ENCODE measurements around the gene RAB6D.
"Not testable (repeated sequence)": the region's sequence is repeated elsewhere in the genome, so short reads cannot be mapped to it uniquely, and the experiment has no call there.

The RAB6D gene

DNA sequence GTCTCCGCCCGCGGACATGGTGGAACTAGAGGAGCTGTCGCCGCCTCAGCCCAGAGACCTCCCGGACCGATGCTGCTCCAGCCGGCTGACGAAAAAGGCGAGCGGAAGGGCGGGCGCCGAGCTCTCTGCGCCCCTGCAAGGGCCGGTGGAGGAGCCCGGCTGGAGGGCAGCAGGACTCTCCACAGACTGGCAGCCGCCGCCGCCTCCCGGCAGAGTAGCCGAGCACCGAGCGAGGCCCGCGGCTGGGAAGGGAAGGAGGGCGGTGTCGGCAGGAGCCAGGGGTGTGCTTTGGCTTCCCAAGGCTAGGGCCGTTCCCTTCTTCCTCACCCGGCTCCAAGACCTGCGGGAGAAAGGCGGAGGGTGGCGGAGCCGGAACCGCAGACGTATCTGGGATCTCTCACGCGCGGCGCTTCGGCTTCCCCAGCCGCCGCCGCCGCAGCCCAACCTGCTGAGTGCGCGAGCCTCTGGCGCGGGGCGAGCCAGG, at the start of gene RAB6D:
RAB6D (minus strand) TSS at position 466 of the 484 bp plus-strand sequence; CDS start at position 18, 448 bp downstream.
- not testable (repeated sequence) for DNase-seq

DNA sequence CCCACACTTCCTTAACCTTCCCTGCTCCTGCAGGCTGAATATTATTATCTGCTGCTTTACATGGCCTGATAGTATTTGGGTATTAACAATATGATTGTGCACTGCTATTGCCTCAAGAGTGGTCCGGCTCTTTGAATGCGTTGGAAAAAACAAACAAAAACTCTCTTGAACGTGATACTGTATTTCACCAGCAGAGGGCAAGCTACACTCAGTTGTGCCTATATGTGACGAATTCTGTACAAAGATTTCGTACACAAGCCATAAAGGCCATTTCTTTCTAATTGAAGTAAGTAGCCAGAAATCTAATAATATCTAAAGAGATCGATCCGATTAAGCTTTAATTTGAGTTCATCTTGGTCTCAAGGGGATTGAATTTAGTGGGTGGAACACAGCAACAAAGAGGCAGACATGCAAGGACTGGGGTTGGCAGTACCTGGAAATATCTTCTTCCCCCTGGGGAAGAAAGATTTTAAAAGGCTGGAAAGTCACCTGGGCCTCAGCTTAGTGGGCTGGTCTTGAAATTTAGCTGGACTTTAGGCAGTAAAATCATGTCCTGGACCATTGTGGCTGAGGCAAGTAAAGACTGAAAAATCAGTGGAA, 49.3 kb upstream of the RAB6D start:
- peak in 1 of 2 donors; percentile 48 for DNase-seq

DNA sequence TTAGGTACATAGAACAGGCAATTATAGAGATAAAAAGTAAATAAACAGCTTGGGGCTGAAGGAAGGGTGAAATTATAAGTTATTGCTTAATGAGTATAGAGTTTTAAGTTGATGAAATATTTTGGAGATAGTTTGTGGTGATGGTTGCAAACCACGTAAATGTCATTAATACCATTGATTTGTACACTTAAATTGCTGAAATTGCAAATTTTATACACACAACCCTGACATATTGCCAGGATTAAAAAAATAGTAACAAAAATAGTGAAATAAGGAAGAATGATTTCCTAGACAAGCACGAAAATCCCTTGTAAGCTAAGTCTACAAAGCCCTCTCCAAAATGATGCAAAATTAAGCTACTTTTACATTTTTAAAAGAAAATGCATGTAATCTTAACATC, 46.2 kb upstream of the RAB6D start:
- DNase-seq = no peak

DNA sequence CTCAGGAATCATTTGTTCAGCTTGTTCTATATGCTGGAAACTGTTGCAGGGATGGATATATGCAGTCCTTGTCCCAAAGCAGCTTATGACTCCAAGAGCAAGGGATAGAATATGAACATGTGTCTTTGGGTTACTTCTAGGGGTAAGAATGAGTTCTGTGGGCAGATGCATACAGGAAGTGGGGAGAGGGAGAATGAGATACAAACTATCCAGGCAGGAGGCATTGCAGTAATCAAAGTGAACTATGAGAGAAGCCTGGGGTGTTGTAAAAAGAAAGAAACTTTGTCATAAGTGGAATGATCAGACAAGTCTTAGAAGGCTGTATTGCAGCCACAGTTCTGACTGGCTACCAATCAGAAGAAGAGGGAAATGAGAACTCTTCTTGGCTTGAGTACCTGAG, 44.8 kb upstream of the RAB6D start:
- DNase-seq = no peak

DNA sequence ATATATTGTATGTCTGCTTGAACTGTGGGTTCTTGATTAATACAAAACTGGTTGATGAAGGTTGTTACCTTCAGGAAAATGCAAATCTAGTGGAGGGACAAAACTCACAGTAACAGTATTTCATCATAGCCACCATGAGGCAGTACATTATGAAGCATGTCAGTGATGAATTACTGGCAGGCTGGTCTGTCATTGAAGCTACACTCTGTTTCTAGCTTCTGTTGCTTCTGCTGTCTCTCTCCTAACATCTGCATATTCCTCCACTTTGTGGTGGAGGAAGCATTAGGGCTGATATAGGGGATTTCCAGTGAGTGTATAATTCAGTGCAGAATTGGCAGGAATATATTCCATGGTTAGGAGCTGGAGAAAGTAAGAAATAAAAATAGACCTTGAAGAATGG, 44.2 kb upstream of the RAB6D start:
- DNase-seq = no peak

DNA sequence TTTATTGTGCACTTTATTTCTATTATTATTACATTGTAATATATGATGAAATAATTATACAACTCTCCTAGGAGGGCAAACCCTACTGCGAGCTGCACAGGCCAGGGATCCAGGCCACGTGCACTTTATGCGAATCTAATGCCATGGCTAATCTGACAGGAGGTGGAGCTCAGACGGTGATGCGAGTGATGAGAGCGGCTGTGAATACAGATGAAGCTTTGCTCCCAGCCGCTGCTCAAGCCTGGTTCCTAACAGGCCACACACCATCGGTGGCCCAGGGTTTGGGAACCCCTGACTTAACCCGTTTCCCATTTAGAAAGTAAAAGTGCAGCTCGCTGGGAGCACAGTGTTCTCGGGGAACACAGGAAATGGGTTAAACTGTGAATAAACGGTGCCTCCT, 40.8 kb upstream of the RAB6D start:
- no peak for DNase-seq

DNA sequence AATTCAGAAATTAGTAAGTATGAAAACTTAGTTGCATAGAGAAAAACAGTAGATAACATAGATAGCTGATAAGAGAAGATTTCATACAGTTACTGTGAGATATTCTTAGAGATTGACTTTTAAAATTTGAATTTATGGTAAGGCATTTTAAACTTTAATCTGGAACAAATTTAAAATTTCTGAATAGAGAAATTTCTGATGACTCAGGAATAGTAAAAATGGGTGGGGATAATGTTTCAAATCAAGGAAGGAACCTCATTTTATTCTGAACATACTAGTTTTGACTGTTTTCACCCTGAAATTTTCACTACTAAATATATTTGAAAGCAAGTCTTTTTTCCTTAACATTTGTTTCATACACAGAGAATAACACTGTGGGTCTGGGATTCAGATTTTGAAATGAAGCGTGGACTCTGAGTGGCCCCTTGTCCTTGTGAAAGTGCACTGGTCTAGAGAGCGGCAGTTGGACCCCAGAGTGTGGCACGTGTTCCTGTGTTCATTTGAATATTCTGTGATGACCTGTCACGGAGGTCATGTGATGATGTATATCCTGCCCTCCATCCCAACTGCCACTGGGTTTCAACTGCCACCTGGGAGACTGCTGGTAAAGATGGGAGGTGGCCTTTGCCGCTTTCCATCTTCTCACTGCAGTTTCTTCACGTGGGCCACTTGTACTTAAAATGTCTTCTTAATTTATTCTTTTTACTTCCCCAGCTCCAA, 38.5 kb upstream of the RAB6D start:
- no peak for DNase-seq

DNA sequence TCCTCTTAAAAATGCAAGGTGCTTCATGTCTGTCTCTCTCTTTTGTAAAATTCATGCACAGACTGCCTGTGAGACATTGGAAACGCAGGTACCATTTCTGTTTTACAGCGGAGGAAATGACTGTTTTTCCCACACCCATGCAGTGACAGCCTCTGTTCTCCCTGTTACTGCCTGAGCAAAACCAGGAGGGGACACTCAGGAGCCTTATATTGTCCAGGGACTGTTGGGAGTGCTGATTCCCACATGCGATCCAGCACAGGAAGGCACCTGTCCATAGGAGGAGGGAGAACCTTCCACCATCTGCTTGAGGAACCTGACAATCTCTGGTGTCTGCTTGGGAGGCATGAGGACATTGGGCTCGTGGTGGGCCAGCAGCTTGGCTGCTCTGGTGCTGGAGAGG, 36.9 kb upstream of the RAB6D start:
- no peak for DNase-seq

DNA sequence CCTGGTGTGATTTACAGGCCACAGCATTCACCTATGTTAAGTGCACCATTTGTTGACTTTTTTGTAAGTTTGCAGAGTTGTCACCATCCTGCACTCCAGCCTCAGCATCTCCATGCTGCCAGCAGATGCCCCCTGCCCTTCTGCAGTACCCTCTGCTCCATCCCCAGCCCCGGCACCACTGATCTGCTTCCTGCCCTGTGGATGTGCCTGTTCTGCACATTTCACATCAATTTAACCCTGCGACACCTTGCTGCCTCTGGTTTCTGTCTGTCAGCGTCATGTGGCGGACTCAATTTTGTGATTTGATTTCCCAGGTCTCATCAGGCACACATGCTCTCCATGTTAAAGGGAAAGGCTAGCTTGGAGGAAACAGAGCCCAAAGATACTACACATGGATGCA, 36.5 kb upstream of the RAB6D start:
- DNase-seq = not testable (repeated sequence)

DNA sequence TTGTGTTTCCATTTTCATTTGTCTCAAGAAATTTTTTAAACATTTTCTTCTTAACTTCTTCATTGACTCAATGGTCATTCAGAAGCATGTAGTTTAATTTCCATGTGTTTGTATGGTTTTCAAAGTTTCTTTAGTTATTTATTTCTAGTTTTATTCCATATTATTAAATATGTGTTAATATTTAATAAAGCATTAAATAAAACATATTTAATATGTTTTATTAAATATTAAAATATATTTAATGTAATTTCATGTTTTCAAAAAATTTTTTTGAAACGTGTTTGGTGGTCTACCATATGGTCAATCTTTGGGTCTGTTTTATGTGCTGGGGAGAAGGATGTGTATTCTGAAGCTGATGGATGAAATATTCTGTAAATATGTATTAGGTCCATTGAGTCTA, 32.2 kb upstream of the RAB6D start:
- not testable (repeated sequence) for DNase-seq

DNA sequence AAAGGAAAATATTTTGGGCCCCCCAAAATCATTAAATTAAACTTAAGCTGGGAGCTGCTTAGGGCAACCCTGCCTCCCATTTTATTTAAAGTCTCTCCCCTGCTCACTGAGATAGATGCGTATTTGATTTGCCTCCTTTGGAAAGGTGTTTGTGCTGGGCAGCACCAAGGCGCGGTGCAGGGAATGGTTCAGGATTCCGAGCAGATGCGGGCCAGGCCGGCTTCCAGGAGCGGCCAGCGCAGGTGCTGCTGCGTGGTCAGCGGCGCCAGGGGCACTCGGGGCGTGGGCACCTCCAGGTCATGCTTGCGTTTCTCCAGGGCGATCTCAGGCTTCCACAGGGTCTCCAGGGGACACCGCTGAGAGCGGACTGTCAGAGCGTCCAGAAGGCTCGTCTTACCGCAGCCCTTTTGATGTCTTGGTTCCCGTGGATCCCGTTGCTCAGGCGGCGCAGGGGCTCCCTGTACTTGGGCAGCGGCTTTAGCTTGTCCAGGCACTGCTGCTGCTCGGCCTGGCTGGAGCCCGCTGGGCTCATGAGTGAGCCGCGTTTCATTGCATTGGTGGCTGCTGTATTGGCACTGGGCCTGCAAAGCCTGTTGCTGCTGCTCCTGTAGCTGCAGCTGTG, 31.2 kb upstream of the RAB6D start:
- DNase-seq = not testable (repeated sequence)

DNA sequence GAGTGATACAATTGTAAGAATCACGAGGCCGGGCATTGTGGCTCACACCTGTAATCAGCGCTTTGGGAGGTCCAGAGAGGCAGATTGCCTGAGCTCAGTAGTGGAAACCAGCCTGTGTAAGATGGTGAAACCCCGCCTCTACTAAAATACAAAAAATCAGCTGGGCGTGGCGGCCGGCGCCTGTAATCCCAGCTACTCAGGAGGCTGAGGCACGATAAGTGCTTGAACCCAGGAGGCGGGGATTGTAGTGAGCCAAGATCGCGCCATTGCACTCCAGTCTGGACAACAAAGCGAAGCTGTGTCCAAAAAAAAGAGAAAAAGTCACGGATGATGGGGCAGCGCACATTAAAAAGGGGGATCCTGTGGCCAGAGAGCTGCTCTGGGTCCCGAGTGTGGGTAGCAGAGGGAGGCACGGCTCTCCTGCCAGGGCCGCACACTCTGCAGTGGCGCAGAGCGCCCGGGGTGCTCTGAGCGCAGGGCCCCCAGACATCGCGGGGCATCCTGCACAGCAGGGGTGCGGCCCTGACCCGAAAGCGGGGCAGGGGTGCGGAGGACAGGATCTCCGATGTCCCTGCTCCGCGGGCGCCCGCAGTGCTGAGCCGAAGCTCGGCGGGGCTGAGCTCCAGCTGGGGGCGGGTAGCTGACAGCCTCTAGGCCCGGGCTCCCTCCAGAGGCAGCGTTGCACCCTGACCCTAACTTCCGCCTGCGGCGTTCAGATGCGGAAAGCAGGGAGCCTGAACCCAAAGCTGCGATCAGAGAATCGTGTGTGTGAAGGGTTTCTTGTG, 30.4 kb upstream of the RAB6D start:
- no peak for DNase-seq

DNA sequence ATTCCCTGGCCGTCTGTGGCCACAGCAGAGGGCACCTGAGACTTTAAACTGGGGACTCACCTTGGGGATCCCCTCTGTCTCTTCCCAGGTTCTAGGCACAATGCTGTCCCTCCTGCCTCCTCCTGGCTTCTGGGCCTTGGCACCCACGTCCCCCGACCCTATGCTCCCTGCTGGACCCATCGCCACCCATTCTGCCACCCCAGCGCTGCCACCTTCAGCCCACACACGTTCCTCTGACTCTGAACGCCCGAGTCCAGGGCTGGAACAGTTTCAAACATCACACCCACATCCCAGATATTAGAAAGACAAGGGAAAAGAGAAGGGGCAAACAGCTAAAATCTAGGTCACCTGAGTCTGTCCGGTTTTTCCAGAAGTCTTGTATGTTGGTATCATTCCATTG, 28.0 kb upstream of the RAB6D start:
- not testable (repeated sequence) for DNase-seq

DNA sequence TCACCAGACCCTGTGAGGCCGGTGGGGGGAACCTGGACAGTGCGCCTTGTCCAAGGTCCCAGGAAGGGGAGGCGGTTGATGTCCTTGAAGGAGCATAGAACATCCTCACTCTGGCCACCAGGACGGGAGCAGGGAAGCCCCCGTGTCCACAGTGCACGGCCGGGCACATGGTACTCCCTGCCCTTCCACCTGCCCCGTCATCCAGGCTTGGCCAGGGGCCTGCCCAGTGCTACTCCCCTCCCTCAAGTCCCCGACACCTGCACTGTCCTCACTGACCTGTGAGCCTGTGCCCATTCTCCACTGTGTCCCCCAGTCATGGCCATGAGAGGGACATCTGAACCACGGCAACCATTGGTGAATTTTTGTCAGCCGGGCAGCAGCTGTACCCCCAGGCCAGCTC, 27.5 kb upstream of the RAB6D start:
- DNase-seq = not testable (repeated sequence)

DNA sequence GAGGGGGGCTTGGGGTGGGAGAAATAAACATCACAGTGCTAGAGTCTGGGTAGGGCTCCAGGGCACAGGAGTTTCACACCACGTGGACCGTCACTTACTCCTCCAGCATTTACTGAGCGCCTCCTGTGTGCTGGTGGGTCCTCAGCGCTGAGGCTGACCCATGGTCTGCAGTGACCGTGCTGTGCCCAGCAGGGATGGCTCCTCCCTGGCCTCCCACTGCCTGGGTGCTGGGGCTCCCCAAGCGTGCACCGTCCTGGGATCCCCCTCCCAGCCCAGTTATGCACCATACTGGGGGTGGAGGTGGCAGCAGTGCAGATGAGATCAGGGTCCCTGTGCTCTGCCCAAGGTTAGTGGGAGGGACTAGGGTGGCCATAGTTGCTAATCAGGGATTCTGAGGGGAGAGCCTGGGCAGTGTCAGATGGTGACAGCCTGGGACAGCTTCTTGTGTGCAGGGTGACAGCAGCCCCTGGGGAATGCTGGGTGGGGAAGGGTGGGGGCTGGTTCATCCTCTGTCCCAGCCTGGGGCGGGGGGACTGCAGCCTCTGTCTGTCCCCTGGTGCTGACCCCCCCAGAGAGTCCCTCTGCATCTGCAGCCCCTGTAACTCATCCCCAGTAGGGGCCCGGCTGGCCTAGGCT, 26.6 kb upstream of the RAB6D start:
- DNase-seq = not testable (repeated sequence)

DNA sequence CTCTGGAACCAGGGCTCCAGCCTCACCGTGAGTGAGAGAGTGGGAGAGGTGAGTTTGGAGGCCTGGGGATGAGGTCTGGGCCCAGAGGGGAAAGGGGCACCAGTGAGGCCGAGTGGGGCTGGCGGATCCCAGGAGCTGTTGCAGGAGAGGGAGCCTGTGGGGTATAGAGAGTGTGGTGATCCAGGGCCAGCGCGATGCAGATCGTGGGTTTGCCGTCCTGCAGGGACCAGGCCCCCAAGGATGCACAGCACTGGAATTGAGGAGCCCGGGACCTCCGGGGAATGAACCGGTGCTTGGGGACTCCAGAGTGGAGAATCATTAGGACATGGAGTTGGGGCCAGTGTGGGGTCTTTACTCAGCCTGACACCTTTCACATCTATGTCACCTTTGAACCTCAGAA, 25.7 kb upstream of the RAB6D start:
- no peak for DNase-seq

DNA sequence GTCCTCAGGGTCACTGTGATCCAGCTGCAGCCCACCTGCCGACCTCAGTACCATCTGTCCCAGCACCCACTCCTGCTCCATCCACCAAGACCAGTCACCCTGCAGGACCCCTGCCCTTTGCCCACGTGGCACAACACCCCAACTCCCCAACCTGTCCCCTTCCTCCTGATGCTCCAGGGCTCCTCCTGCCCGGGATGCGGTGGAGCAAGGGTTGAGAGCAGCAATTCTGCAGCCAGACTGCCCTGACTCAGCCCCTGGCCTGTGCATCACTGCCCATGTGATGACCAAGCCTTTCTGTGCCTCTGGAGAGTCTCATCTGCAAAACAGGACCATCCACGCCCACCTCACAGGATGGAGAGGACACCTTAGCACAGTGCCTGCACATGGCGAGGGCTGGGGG, 24.9 kb upstream of the RAB6D start:
- DNase-seq = not testable (repeated sequence)

DNA sequence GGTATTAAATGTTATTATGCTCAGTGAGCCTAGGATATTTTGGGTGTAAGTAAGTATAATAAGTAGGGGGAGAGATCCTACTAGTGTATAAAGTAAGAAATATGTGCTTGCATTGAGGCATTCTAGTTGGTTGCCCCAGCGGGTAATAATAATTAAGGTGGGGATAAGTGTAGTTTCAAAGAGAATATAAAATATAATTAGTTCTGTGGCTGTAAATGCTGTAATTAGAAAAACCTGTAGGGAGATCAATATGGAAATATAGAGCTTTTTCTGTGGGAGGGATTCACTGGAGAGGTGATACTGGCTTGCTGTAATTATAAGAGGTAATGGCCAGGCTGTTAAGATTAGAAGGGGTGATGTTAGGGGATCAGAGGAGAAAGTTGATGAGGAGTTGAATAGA, 9.1 kb upstream of the RAB6D start:
- DNase-seq = not testable (repeated sequence)

DNA sequence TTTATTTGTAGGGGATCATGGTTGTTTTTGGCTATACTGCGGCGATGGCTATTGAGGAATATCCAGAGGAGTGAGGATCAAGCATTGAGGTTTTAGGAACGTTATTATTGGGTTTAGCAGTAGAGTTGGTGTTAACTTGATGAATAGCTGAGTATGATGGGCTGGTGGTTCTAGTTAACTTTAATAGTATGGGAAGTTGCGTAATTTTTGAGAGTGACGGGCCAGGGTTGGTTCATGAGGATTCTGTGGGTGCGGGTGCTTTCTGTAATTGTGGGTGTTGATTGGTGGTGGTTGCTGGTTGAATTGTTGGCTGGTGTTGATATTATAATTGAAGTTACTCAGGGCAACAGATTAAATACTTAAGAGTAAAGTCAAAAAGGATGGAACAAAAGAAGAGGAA, 6.0 kb upstream of the RAB6D start:
- DNase-seq = no peak

DNA sequence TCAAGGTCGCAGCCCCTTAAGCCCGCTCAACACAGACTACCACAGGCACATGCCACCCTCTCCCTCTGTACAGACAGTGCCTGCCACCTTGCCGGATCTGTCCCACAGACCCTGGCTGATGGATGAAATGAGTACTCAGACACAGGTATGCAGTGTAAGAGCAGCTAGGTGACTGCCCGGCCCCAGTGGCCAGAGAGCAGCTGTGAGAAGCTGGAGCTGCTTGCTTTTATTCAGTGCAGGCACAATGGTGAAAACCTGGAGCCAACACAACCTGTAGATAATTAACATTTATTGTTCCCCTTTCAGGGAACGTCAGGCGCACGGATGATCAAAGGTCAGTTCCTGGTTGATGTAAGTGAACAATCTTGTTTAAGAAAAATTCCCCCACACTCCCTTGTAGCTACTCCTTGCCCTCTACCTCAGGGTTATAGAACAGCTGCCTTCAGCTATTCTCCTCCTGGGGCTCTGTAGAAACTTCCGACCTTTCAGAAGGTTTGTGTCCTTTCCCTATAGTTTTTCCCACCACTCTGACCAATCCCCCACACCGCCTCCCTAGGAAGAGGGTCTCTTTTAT, 4.6 kb upstream of the RAB6D start:
- not testable (repeated sequence) for DNase-seq

DNA sequence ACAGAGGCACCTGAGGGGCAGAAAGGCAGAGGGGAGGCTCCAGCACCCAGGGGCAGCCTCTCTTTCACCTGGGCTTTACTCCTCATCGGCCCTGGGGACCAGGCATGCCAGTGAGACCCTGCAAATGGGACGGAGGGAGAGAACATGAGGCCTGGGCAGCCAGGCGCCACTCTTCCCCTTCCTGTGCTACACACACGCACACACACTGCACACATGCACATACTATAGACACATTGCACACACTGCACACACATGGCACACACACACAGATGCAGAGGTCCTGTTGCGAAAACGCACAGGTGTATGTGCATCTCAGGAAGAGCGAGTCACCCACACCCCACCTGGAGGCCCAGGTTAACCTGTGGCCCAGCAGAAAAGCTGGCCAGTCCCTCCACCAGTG, 3.4 kb upstream of the RAB6D start:
- no peak for DNase-seq

DNA sequence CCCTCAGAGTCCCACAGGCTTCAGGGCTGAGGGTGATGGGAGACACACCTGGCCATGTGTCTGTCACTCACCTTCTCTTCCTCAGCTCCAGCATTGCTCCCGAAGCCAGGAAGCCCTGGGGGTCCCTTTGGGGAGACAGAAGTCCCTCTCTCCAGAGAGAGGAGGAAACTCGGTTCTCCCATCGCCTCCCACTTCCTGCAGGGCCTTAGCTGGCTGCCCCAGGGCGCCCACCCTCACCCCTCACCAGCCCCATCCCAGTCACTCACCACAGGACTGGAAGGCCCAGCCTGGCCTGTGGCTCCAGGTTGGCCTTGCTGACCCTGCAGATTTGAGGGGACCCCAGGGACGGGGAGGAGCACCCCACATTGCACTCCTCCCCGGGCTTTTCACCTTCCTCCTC, 2.7 kb upstream of the RAB6D start:
- no peak for DNase-seq

DNA sequence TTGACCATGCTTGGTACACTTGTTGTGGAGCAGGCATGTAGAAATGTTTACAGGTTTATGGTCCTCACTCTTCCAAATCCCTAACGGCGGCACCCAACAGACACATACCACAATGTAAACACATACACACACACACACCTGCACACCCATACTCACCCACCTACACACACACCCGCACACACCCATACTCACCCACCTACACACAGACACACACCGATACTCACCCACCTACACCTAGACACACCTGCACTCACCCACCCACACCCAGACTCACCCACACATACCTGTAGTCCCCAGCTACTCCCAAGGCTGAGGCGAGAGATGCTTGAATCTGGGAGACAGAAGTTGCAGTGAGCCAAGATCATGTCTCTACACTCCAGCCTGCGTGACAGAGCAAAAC, 1.5 kb upstream of the RAB6D start:
- DNase-seq = no peak

Data from bone marrow (tissue), 2 donors.